Hepatic stellate cell (primary cell): ENCODE results near the gene MAD1L1.

Experiments used
- DNase-seq: peaks from one replicate; pipeline ENCODE4 v3.0.0; 2011; ENCODE audit warnings: low spot score

Gene MAD1L1

GRCh38 chr7:1775389-1775788 lies 457.4 kb downstream of the MAD1L1 start:
- no peak for DNase-seq

- DNase-seq, result no peak
Measured at GRCh38 chr7:1770331-1770730, 462.4 kb downstream of the MAD1L1 start.

GRCh38 chr7:1769286-1770200 lies 463.2 kb downstream of the MAD1L1 start:
- DNase-seq, result no peak

- no peak for DNase-seq
Measured at GRCh38 chr7:1768832-1769231, 463.9 kb downstream of the MAD1L1 start.

GRCh38 chr7:1767524-1767923 lies 465.2 kb downstream of the MAD1L1 start:
- no peak for DNase-seq
